C4-2B (cell line): ENCODE data around the gene FAM181B.

ENCODE experiments used
- ZFX ChIP-seq: fragments of 450-650 bp; IDR thresholded peaks from 2 replicates; pipeline ENCODE4 v1.6.1; 2017
- TF ChIP-seq, protein P1 (sequence below): fragments of 450-650 bp; conservative IDR thresholded peaks from 2 replicates; pipeline ENCODE4 v1.5.1; 2017; ENCODE audit warnings: mild to moderate bottlenecking

DNA sequence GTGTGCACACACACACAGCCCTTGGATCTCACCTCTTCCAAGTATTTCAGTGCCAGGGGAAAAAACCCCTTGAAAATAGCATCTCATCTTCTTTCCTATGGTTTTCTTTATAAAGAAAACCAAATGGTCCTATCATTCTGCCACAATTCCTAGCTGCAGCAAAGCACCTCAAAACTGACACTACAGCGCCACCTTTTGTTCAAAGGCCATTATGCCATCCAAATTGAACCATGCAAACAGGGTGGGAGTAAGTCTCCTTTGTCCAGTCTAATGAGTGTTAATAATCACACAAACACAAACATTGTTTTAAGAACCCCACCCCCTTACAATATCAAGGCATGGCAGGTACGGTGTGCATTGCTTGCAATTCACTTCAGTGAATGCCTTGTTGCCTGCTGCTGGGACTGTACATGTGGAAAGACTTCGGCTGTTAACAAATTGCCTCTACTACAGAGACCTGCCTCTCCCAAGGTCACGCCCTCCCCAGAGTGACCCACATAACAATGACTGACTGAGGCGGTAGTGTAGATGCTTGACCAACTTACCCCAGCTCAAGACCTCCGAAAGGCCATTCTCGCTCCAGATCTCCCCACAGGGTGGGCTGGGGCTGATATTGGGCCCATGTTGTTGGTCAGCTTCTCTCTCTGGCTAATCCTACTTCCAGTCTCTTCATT is 31.7 kb downstream of the FAM181B start:
- TF ChIP-seq, protein P1, sequence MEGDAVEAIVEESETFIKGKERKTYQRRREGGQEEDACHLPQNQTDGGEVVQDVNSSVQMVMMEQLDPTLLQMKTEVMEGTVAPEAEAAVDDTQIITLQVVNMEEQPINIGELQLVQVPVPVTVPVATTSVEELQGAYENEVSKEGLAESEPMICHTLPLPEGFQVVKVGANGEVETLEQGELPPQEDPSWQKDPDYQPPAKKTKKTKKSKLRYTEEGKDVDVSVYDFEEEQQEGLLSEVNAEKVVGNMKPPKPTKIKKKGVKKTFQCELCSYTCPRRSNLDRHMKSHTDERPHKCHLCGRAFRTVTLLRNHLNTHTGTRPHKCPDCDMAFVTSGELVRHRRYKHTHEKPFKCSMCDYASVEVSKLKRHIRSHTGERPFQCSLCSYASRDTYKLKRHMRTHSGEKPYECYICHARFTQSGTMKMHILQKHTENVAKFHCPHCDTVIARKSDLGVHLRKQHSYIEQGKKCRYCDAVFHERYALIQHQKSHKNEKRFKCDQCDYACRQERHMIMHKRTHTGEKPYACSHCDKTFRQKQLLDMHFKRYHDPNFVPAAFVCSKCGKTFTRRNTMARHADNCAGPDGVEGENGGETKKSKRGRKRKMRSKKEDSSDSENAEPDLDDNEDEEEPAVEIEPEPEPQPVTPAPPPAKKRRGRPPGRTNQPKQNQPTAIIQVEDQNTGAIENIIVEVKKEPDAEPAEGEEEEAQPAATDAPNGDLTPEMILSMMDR = peak; percentile 89
- TF ChIP-seq ZFX = no peak
